ENCODE data around the gene HPGDS. TPM values are rescaled to one million over a fixed set of nuclear protein-coding genes. Genes with fewer than 3 reads are reported as not detected.
A peak's percentile ranks its signal among the peaks of the same experiment; 100 is the strongest.

Gene HPGDS
- total RNA-seq, 2 donors from 2014 or later: not detected

DNA sequence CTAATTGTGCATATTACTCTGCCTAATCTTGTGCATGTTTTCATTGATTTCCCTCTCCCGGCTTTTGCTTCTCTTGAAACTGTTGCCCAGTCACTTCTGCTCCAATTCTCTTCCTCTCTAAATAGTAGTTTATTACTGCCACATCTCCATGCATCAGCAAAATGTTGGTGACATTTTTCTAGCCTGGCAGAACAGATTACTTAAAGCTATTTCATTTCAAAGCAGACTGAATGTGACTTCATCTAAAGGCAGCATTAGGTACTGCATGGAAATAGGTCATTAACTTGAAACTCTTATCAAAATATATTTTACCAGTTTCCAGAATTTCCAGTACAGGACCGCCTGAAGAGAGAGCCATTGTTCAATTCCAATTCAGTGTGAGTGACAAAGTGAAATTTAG lies 52.4 kb downstream of the HPGDS start:
- Histone ChIP-seq H3K4me1 (ENCODE audit: control insufficient read depth, insufficient read depth, low read length) (no peaks in the 10 kb centered on the region), H3K9ac (ENCODE audit: extremely low read depth, low read length, poor library complexity, severe bottlenecking) (no peak overlapping the region), H3K9me3 (ENCODE audit: control insufficient read depth, low read length) (no peaks in the 10 kb centered on the region), H3K4me3 (ENCODE audit: low read length) (no peak overlapping the region), H3K36me3 (ENCODE audit: control insufficient read depth, insufficient read depth, low read length) (peaks cover 75% of the 10 kb centered on the region), H3K27me3 (ENCODE audit: control insufficient read depth, insufficient read depth, low read length, poor library complexity, severe bottlenecking) (no peaks in the 10 kb centered on the region), H3K27ac (ENCODE audit: low read depth, low read length) (no peak overlapping the region)
- Mint-ChIP-seq H3K4me3 (no peak overlapping the region), H3K36me3 (ENCODE audit: low read depth) (peaks cover 52% of the 10 kb centered on the region), H3K27ac (no peak overlapping the region), H3K9me3 (no peaks in the 10 kb centered on the region), H3K4me1 (peaks cover 24% of the 10 kb centered on the region), H3K27me3 (ENCODE audit: insufficient read depth) (no peaks in the 10 kb centered on the region)
- 91 to 95% methylated on average over 1 to 2 of the region's 2 CpGs for WGBS, 2 experiments (ENCODE audit: insufficient coverage in 1 of 2, insufficient read length in 1 of 2)
- peak; percentile 48 for TF ChIP-seq CTCF (conservative IDR thresholded peaks at IDR 0.05)
- DNase-seq: no peak

DNA sequence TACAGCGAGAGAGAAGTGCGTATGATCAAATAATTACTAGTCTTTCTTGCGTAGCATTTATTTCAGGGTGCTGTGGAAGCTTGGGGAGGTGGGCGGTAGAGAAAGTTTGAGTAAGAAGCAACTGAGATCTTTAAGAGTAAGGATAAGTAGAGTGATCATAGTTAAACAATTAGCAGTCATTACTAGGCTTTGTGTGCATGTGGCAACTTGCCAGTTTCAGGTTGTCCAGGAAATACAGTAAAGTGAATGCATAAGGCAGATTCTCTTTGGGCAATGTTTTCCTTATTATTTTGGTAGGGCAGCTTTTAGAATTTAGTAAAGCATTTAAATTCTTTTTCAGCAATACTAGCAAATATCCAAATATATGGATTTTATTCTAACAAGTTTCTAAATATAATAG lies 57.0 kb downstream of the HPGDS start:
- no peak overlapping the region for H3K27ac Mint-ChIP-seq
- no peak for TF ChIP-seq CTCF (conservative IDR thresholded peaks at IDR 0.05)
- DNase-seq: no peak
- H3K4me3 ChIP-seq (ENCODE audit: low read length): no peak overlapping the region
- peaks cover 2% of the 10 kb centered on the region for H3K9me3 Mint-ChIP-seq
- 97 to 98% methylated on average over 4 of the region's 4 CpGs for WGBS, 2 experiments (ENCODE audit: insufficient coverage in 1 of 2, insufficient read length in 1 of 2)
- no peaks in the 10 kb centered on the region for H3K4me1 Mint-ChIP-seq
- H3K27ac ChIP-seq (ENCODE audit: low read depth, low read length): no peak overlapping the region
- H3K36me3 Mint-ChIP-seq (ENCODE audit: low read depth): peaks cover 75% of the 10 kb centered on the region
- H3K4me3 Mint-ChIP-seq: no peak overlapping the region
- H3K27me3 Mint-ChIP-seq (ENCODE audit: insufficient read depth): no peaks in the 10 kb centered on the region
- H3K4me1 ChIP-seq (ENCODE audit: control insufficient read depth, insufficient read depth, low read length): no peaks in the 10 kb centered on the region
- peaks cover 11% of the 10 kb centered on the region for H3K9me3 ChIP-seq (ENCODE audit: control insufficient read depth, low read length)
- peaks cover 94% of the 10 kb centered on the region for H3K36me3 ChIP-seq (ENCODE audit: control insufficient read depth, insufficient read depth, low read length)
- no peak overlapping the region for H3K9ac ChIP-seq (ENCODE audit: extremely low read depth, low read length, poor library complexity, severe bottlenecking)
- no peaks in the 10 kb centered on the region for H3K27me3 ChIP-seq (ENCODE audit: control insufficient read depth, insufficient read depth, low read length, poor library complexity, severe bottlenecking)

GRCh38 chr4:94284889-94285288 lies 57.7 kb downstream of the HPGDS start:
- no peaks in the 10 kb centered on the region for H3K27me3 ChIP-seq (ENCODE audit: control insufficient read depth, insufficient read depth, low read length, poor library complexity, severe bottlenecking)
- H3K9ac ChIP-seq (ENCODE audit: extremely low read depth, low read length, poor library complexity, severe bottlenecking): no peak overlapping the region
- Mint-ChIP-seq H3K9me3 (peaks cover 2% of the 10 kb centered on the region), H3K4me1 (no peaks in the 10 kb centered on the region), H3K36me3 (ENCODE audit: low read depth) (peaks cover 76% of the 10 kb centered on the region), H3K4me3 (no peak overlapping the region), H3K27ac (no peak overlapping the region), H3K27me3 (ENCODE audit: insufficient read depth) (no peaks in the 10 kb centered on the region)
- no peak for TF ChIP-seq CTCF (conservative IDR thresholded peaks at IDR 0.05)
- WGBS, 2 experiments (ENCODE audit: insufficient coverage in 1 of 2, insufficient read length in 1 of 2): 100% methylated on average over 1 of the region's 1 CpG; no CpG with 5 or more reads in 1 of the 2 experiments
- no peaks in the 10 kb centered on the region for H3K4me1 ChIP-seq (ENCODE audit: control insufficient read depth, insufficient read depth, low read length)
- peaks cover 11% of the 10 kb centered on the region for H3K9me3 ChIP-seq (ENCODE audit: control insufficient read depth, low read length)
- H3K4me3 ChIP-seq (ENCODE audit: low read length): no peak overlapping the region
- peaks cover 94% of the 10 kb centered on the region for H3K36me3 ChIP-seq (ENCODE audit: control insufficient read depth, insufficient read depth, low read length)
- H3K27ac ChIP-seq (ENCODE audit: low read depth, low read length): no peak overlapping the region
- no peak for DNase-seq

Data from endodermal cell (in vitro differentiated cells).